AG09319 (cell line): Measurements from ENCODE around the gene AKAP13.

Experiments
- DNase-seq: peaks from one replicate; pipeline ENCODE4 v3.0.0-alpha.2; 2010; ENCODE audit warnings: low read depth; ENCODE audit errors: extremely low read depth
- CTCF ChIP-seq: IDR thresholded peaks from 2 replicates; pipeline ENCODE4 v1.5.1; 2011; ENCODE audit warnings: low read depth, mild to moderate bottlenecking, inconsistent platforms, low read length, moderate library complexity

AKAP13 gene

GRCh38 chr15:85672332-85673084, 292.1 kb downstream of the AKAP13 start:
- no peak for DNase-seq
- TF ChIP-seq CTCF = no peak

DNA sequence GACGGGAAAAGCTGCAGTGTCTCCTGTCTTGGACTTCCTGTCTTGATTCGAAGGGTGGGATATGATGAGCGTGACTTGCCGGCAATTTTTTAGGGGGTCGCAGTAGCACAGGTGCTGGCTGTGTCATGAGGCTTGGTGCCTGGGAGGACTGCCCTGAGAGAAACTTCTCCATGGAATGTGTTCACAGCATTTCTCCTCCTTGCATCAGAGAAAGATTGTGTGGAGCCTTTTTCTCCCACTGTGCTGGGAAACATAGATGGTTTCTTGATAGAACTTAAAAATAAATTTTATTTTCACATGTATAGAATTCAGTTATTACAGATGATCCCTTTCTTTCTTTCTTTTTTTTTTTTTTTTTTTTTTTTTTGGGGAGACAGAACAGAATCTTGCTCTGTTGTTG, 292.9 kb downstream of the AKAP13 start:
- DNase-seq = no peak

GRCh38 chr15:85676342-85677098, 296.1 kb downstream of the AKAP13 start:
- DNase-seq = no peak
- TF ChIP-seq CTCF = no peak

More for the DNA sequence above, 292.9 kb downstream of the AKAP13 start:
- no peak for TF ChIP-seq CTCF

- no peak for TF ChIP-seq CTCF
- DNase-seq = no peak
These were observed 298.8 kb downstream of the AKAP13 start for GRCh38 chr15:85679231-85679630.

- no peak for TF ChIP-seq CTCF
These were observed 301.0 kb downstream of the AKAP13 start for GRCh38 chr15:85681386-85681785.

DNA sequence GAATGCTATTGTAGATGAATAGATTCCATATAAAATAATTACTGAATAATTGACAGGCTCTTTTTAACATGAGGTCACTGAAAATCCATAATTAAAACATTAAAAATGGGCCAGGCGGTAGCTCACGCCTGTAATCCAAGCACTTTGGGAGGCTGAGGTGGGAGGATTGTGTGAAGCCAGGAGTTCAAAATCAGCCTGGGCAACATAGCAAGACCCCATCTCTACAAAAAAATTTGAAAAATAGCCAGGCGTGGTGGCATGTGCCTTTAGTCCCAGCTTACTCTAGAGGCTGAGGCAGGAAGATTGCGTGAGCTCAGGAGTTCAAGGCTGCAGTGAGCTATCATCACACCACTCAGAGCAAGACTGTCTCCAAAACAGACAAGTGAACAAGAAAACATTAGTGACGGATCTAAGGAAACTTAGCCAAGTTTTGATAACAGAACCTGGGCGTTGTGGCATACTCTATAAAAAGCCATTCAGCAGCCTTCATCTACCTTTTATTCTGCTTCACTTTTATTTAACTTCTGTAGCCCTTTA, 303.8 kb downstream of the AKAP13 start:
- TF ChIP-seq CTCF = no peak
- no peak for DNase-seq

More at GRCh38 chr15:85681386-85681785, 301.0 kb downstream of the AKAP13 start:
- DNase-seq = no peak

DNA sequence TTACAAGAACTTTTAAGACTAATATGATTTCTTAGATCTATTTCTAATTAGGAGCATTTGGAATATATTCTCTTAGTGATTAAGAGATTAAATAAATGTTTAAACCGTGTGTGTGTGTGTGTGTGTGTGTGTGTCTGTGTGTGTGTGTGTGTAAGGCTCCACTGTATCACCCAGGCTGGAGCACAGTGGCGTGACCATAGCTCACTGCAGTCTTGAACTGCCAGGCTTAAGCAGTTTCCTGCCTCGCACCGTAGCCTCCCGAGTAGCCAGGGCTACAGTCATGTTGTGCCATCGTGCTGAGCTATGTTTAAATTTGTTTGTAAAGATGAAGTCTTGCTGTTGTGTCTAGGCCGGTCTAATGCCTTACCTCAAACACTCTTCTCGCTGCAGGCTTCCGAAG, 305.0 kb downstream of the AKAP13 start:
- TF ChIP-seq CTCF = no peak
- no peak for DNase-seq
